Sigmoid colon (tissue), 4 donors: ENCODE data around the gene PHOSPHO2.

Source experiments
- EP300 ChIP-seq, 4 donors: sonication (generic); formaldehyde crosslinking; IDR thresholded peaks; one replicate each; pipeline ENCODE4 v1.6.1; 2017; ENCODE audit warnings: antibody characterized with exemption in 4 of 4
- POLR2AphosphoS5 ChIP-seq, 4 donors: sonication (generic); formaldehyde crosslinking; IDR thresholded peaks; one replicate each; pipeline ENCODE4 v1.6.1; 2017; ENCODE audit warnings: antibody characterized with exemption in 4 of 4

- TF ChIP-seq EP300 (IDR thresholded peaks at IDR 0.05): no peak
- no peak for TF ChIP-seq POLR2AphosphoS5 (IDR thresholded peaks at IDR 0.05)
Observed at GRCh38 chr2:169707626-169708025, 13.4 kb downstream of the PHOSPHO2 start.
